Uterus (tissue), 4 donors: ENCODE measurements around the gene ZNF438. TPM values are rescaled to one million over a fixed set of nuclear protein-coding genes. Genes with fewer than 3 reads are reported as not detected.
A peak's percentile ranks its signal among the peaks of the same experiment; 100 is the strongest.

Source experiments
- DNase-seq, 2 donors: peaks; one replicate each; pipeline ENCODE4 v3.0.0-alpha.2; 2019 to 2020
- H3K27ac ChIP-seq, 2 donors: fragments of 200-600 bp; sonication (generic); 1 replicate in 1 of 2; 2 replicates in 1 of 2; pipeline ENCODE4 v1.5.1; 2016 to 2018
- H3K27me3 ChIP-seq, 2 donors: fragments of 200-600 bp; sonication (generic); one replicate each; pipeline ENCODE4 v1.5.1; 2018 to 2019; ENCODE audit warnings: control low read depth in 1 of 2
- H3K36me3 ChIP-seq, 2 donors: fragments of 200-600 bp; sonication (generic); one replicate each; pipeline ENCODE4 v1.5.1; 2019; ENCODE audit warnings: control low read depth in 1 of 2
- H3K4me1 ChIP-seq, 2 donors: fragments of 200-600 bp; sonication (generic); one replicate each; pipeline ENCODE4 v1.5.1; 2018 to 2019; ENCODE audit warnings: control low read depth in 1 of 2
- H3K4me3 ChIP-seq, 2 donors: fragments of 200-600 bp; sonication (generic); 1 replicate in 1 of 2; 2 replicates in 1 of 2; pipeline ENCODE4 v1.5.1; 2018 to 2019; ENCODE audit warnings: mild to moderate bottlenecking in 1 of 2
- H3K9me3 ChIP-seq, 2 donors: fragments of 200-600 bp; sonication (generic); one replicate each; pipeline ENCODE4 v1.5.1; 2019; ENCODE audit warnings: control low read depth in 1 of 2
- POLR2A ChIP-seq, 2 donors: fragments of 450-650 bp; IDR thresholded peaks; one replicate each; pipeline ENCODE4 v1.6.1; 2016; ENCODE audit warnings: antibody characterized with exemption in 2 of 2, mild to moderate bottlenecking in 1 of 2, moderate library complexity in 1 of 2
- intact Hi-C: fragments of 100-400 bp; cut with DNase I; formaldehyde crosslinking; loops from one replicate; pipeline ENCODE4 v1.15.1; 2023; ENCODE audit warnings: low total_unique reads
- total RNA-seq, 4 donors: library from RNA; depleted of rRNA in 3 of 4; stranded (reverse); fragments of >200 nt in 3 of 4; gene quantifications; one replicate each; pipeline versions ENCODE4 v1.1.0 to v1.2.4, GENCODE V29; 2014 to 2023
- TF ChIP-seq, protein P1 (sequence below), 4 experiments: fragments of 200-600 bp in 2 of 4; fragments of 450-650 bp in 2 of 4; sonication (generic) in 2 of 4; IDR thresholded peaks; one replicate each; pipeline ENCODE4 v1.5.1; 2016 to 2019; ENCODE audit warnings: antibody characterized with exemption in 4 of 4, mild to moderate bottlenecking in 2 of 4, moderate library complexity in 1 of 4
- donor health status: DM: yes; HTN: yes; CAD: no.

ZNF438 gene
- total RNA-seq, 4 donors from 2014 or later = 5.8 to 24.6 (median 18.4) TPM

GRCh38 chr10:31035266-31035798, 3.7 kb upstream of the ZNF438 start:
- intact Hi-C loops = loop anchor here (10.0 kb wide), 1 partner anchor 251 kb away; no protein-coding TSS in a partner anchor

GRCh38 chr10:31034098-31034909, 2.6 kb upstream of the ZNF438 start:
- Histone ChIP-seq H3K4me1 (peaks cover 0 to 7% of the 10 kb centered on the region in 2 donors), H3K27me3 (no peaks in the 10 kb centered on the region), H3K9me3 (no peaks in the 10 kb centered on the region), H3K36me3 (no peaks in the 10 kb centered on the region), H3K27ac (peak overlapping the region; percentile 63 to 100), H3K4me3 (no peak overlapping the region)
- no peak for DNase-seq
- intact Hi-C loops = loop anchor here (10.0 kb wide), 1 partner anchor 250 kb away; no protein-coding TSS in a partner anchor
- TF ChIP-seq POLR2A (IDR thresholded peaks at IDR 0.05) = no peak
- TF ChIP-seq, protein P1, sequence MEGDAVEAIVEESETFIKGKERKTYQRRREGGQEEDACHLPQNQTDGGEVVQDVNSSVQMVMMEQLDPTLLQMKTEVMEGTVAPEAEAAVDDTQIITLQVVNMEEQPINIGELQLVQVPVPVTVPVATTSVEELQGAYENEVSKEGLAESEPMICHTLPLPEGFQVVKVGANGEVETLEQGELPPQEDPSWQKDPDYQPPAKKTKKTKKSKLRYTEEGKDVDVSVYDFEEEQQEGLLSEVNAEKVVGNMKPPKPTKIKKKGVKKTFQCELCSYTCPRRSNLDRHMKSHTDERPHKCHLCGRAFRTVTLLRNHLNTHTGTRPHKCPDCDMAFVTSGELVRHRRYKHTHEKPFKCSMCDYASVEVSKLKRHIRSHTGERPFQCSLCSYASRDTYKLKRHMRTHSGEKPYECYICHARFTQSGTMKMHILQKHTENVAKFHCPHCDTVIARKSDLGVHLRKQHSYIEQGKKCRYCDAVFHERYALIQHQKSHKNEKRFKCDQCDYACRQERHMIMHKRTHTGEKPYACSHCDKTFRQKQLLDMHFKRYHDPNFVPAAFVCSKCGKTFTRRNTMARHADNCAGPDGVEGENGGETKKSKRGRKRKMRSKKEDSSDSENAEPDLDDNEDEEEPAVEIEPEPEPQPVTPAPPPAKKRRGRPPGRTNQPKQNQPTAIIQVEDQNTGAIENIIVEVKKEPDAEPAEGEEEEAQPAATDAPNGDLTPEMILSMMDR (IDR thresholded peaks at IDR 0.05) = no peak

More at GRCh38 chr10:31035266-31035798, 3.7 kb upstream of the ZNF438 start:
- H3K36me3 ChIP-seq = no peaks in the 10 kb centered on the region
- H3K27me3 ChIP-seq = no peaks in the 10 kb centered on the region
- H3K4me3 ChIP-seq = no peak overlapping the region
- H3K4me1 ChIP-seq = peaks cover 0 to 7% of the 10 kb centered on the region in 2 donors
- peak overlapping the region; percentile 24 to 100 for H3K27ac ChIP-seq
- DNase-seq = no peak
- no peaks in the 10 kb centered on the region for H3K9me3 ChIP-seq
- TF ChIP-seq, protein P1 (IDR thresholded peaks at IDR 0.05) = no peak
- TF ChIP-seq POLR2A (IDR thresholded peaks at IDR 0.05) = no peak

DNA sequence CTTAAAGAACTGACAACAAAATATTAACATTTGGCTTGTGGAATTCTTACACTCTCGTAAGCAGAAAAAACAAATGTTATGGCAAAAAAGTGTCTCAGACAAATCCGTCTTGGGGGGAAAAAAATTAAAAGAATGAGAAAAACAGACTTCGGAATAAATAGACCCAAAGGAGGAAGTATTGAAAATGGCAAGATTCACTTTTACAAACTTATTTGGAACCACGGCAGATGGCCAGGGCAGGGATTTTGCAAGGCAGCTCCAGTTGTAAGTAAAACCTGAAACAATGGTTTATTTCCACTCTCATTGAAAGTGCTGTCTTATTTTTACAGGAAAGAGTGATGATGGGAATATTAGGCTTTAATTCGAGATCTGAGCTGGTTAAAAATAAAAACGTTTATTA, 1.5 kb upstream of the ZNF438 start:
- H3K9me3 ChIP-seq = no peaks in the 10 kb centered on the region
- no peak for DNase-seq
- no peaks in the 10 kb centered on the region for H3K36me3 ChIP-seq
- no peaks in the 10 kb centered on the region for H3K27me3 ChIP-seq
- TF ChIP-seq, protein P1 (IDR thresholded peaks at IDR 0.05) = no peak
- no peak for TF ChIP-seq POLR2A (IDR thresholded peaks at IDR 0.05)
- peak overlapping the region; percentile 64 to 71 for H3K4me3 ChIP-seq
- intact Hi-C loops = loop anchor here (2.0 to 10.0 kb wide), 2 partner anchors 248 to 570 kb away; no protein-coding TSS in a partner anchor
- H3K4me1 ChIP-seq = peaks cover 6 to 7% of the 10 kb centered on the region in 2 donors
- H3K27ac ChIP-seq = peak overlapping the region; percentile 100

GRCh38 chr10:31032258-31033132, 830 bp upstream of the ZNF438 start:
- peak overlapping the region; percentile 100 for H3K27ac ChIP-seq
- no peaks in the 10 kb centered on the region for H3K36me3 ChIP-seq
- H3K4me3 ChIP-seq = peak overlapping the region; percentile 64 to 71
- peak; percentile 98 to 99 for DNase-seq
- no peaks in the 10 kb centered on the region for H3K9me3 ChIP-seq
- H3K27me3 ChIP-seq = no peaks in the 10 kb centered on the region
- H3K4me1 ChIP-seq = peaks cover 6 to 7% of the 10 kb centered on the region in 2 donors
- intact Hi-C loops = loop anchor here (2.0 to 10.0 kb wide), 2 partner anchors 248 to 570 kb away; no protein-coding TSS in a partner anchor
- TF ChIP-seq POLR2A (IDR thresholded peaks at IDR 0.05) = peak in 1 of 2 donors; percentile 37
- TF ChIP-seq, protein P1 (IDR thresholded peaks at IDR 0.05) = no peak
